Measurements from ENCODE around the gene MAJIN. TPM values are rescaled to one million over a fixed set of nuclear protein-coding genes. Genes with fewer than 3 reads are reported as not detected.

Gene MAJIN
- total RNA-seq, 1 experiment from 2014 or later = not detected

- CTCF ChIA-PET = interaction anchor here (1.4 kb wide), 1 partner anchor 18 kb away, joined by 3 read pairs; no protein-coding TSS in a partner anchor
- POLR2A ChIA-PET = no interaction called here
- ATAC-seq = no peak
Observed at GRCh38 chr11:64906314-64906635, 65.6 kb downstream of the MAJIN start.

GRCh38 chr11:64905516-64906313, 66.2 kb downstream of the MAJIN start:
- H3K27me3 Mint-ChIP-seq (ENCODE audit: low read depth) = no peaks in the 10 kb centered on the region
- H3K4me1 Mint-ChIP-seq = no peaks in the 10 kb centered on the region
- ChIA-PET CTCF (interaction anchor here (1.4 kb wide), 1 partner anchor 18 kb away, joined by 3 read pairs; no protein-coding TSS in a partner anchor), POLR2A (no interaction called here)
- ATAC-seq = no peak
- no peak for DNase-seq (ENCODE audit: low spot score)
- H3K36me3 Mint-ChIP-seq = peaks cover 11% of the 10 kb centered on the region; the same call in 1 of the 2 replicates
- no peak overlapping the region for H3K4me3 Mint-ChIP-seq
- H3K27ac Mint-ChIP-seq = 0 out of 2 replicates have a peak overlapping the region, but pooled peaks have one; percentile 32
- H3K9me3 Mint-ChIP-seq = no peaks in the 10 kb centered on the region
- TF ChIP-seq JAZF1 (CRISPR knock-in tag; IDR thresholded peaks at IDR 0.05) = no peak
- TF ChIP-seq ZNF423 (CRISPR knock-in tag; IDR thresholded peaks at IDR 0.05) = no peak
- TF ChIP-seq KAT7 (CRISPR knock-in tag; IDR thresholded peaks at IDR 0.05; ENCODE audit: borderline replicate concordance) = no peak
- no peak for TF ChIP-seq ZNF512 (CRISPR knock-in tag; IDR thresholded peaks at IDR 0.05; ENCODE audit: borderline replicate concordance)
- TF ChIP-seq IRF2 (CRISPR knock-in tag; IDR thresholded peaks at IDR 0.05; ENCODE audit: borderline replicate concordance, low read depth) = no peak
- TF ChIP-seq MYBL2 (CRISPR knock-in tag; IDR thresholded peaks at IDR 0.05) = no peak
- TF ChIP-seq ZNF416 (CRISPR knock-in tag; IDR thresholded peaks at IDR 0.05) = no peak
- no peak for TF ChIP-seq HMGXB4 (CRISPR knock-in tag; IDR thresholded peaks at IDR 0.05)
- TF ChIP-seq ZNF121 (CRISPR knock-in tag; IDR thresholded peaks at IDR 0.05) = no peak
- no peak for TF ChIP-seq ZNF532 (CRISPR knock-in tag; IDR thresholded peaks at IDR 0.05; ENCODE audit: borderline replicate concordance)
- no peak for TF ChIP-seq ATF3 (CRISPR knock-in tag; conservative IDR thresholded peaks at IDR 0.05)
- no peak for TF ChIP-seq ZNF138 (CRISPR knock-in tag; conservative IDR thresholded peaks at IDR 0.05)
- TF ChIP-seq STAT6 (CRISPR knock-in tag; conservative IDR thresholded peaks at IDR 0.05; ENCODE audit: low read depth) = no peak
- TF ChIP-seq USF2 (CRISPR knock-in tag; IDR thresholded peaks at IDR 0.05) = no peak
- TF ChIP-seq NFYB (CRISPR knock-in tag; conservative IDR thresholded peaks at IDR 0.05; ENCODE audit: low read depth) = no peak

More at GRCh38 chr11:64906314-64906635, 65.6 kb downstream of the MAJIN start:
- DNase-seq (ENCODE audit: low spot score) = no peak
- Mint-ChIP-seq H3K36me3 (peaks cover 11% of the 10 kb centered on the region; the same call in 1 of the 2 replicates), H3K9me3 (no peaks in the 10 kb centered on the region), H3K4me3 (no peak overlapping the region), H3K27ac (no peak overlapping the region), H3K4me1 (no peaks in the 10 kb centered on the region), H3K27me3 (ENCODE audit: low read depth) (no peaks in the 10 kb centered on the region)
- TF ChIP-seq MXD4 (CRISPR knock-in tag; IDR thresholded peaks at IDR 0.05; ENCODE audit: borderline replicate concordance) (no peak), ZMAT4 (CRISPR knock-in tag; IDR thresholded peaks at IDR 0.05) (no peak), ZNF512 (CRISPR knock-in tag; IDR thresholded peaks at IDR 0.05; ENCODE audit: borderline replicate concordance) (no peak)

Measured in WTC11 (cell line).